ENCODE results near the gene LHX3. TPM values are rescaled to one million over a fixed set of nuclear protein-coding genes. Genes with fewer than 3 reads are reported as not detected.
A peak's percentile ranks its signal among the peaks of the same experiment; 100 is the strongest.

LHX3 gene
- total and polyA plus RNA-seq, 2 experiments from 2014 or later: not detected

GRCh38 chr9:136226680-136227407, 21.9 kb upstream of the LHX3 start:
- no peak overlapping the region for H3K27ac ChIP-seq
- no peaks in the 10 kb centered on the region for H3K9me3 ChIP-seq (ENCODE audit: low read depth)
- no peaks in the 10 kb centered on the region for H3K27me3 ChIP-seq
- TF ChIP-seq CTCF (IDR thresholded peaks at IDR 0.05; ENCODE audit: low read depth, low read length): no peak
- H3K4me3 ChIP-seq: no peak overlapping the region
- no peaks in the 10 kb centered on the region for H3K4me1 ChIP-seq (ENCODE audit: low read depth)
- no peaks in the 10 kb centered on the region for H3K36me3 ChIP-seq
- no peak for DNase-seq (ENCODE audit: low read depth in 1 of 2, low spot score in 1 of 2)

GRCh38 chr9:136225748-136226679, 21.1 kb upstream of the LHX3 start:
- Histone ChIP-seq H3K9me3 (ENCODE audit: low read depth) (no peaks in the 10 kb centered on the region), H3K4me3 (no peak overlapping the region), H3K36me3 (no peaks in the 10 kb centered on the region), H3K27ac (no peak overlapping the region), H3K27me3 (no peaks in the 10 kb centered on the region), H3K4me1 (ENCODE audit: low read depth) (no peaks in the 10 kb centered on the region)
- DNase-seq (ENCODE audit: low read depth in 1 of 2, low spot score in 1 of 2): peak; percentile 58 to 78
- TF ChIP-seq CTCF (IDR thresholded peaks at IDR 0.05; ENCODE audit: low read depth, low read length): peak; percentile 90

GRCh38 chr9:136225366-136225747, 20.4 kb upstream of the LHX3 start:
- no peak overlapping the region for H3K4me3 ChIP-seq

GRCh38 chr9:136223871-136224640, 19.1 kb upstream of the LHX3 start:
- Histone ChIP-seq H3K4me3 (no peak overlapping the region), H3K36me3 (no peaks in the 10 kb centered on the region), H3K9me3 (ENCODE audit: low read depth) (no peaks in the 10 kb centered on the region), H3K4me1 (ENCODE audit: low read depth) (no peaks in the 10 kb centered on the region), H3K27ac (no peak overlapping the region), H3K27me3 (no peaks in the 10 kb centered on the region)
- no peak for DNase-seq (ENCODE audit: low read depth in 1 of 2, low spot score in 1 of 2)
- no peak for TF ChIP-seq CTCF (IDR thresholded peaks at IDR 0.05; ENCODE audit: low read depth, low read length)

More at GRCh38 chr9:136225366-136225747, 20.4 kb upstream of the LHX3 start:
- DNase-seq (ENCODE audit: low read depth in 1 of 2, low spot score in 1 of 2): no peak
- no peak for TF ChIP-seq CTCF (IDR thresholded peaks at IDR 0.05; ENCODE audit: low read depth, low read length)
- H3K9me3 ChIP-seq (ENCODE audit: low read depth): no peaks in the 10 kb centered on the region
- no peaks in the 10 kb centered on the region for H3K4me1 ChIP-seq (ENCODE audit: low read depth)
- H3K27ac ChIP-seq: no peak overlapping the region
- no peaks in the 10 kb centered on the region for H3K27me3 ChIP-seq
- H3K36me3 ChIP-seq: no peaks in the 10 kb centered on the region

GRCh38 chr9:136222906-136223285, 18.0 kb upstream of the LHX3 start:
- no peak for DNase-seq (ENCODE audit: low read depth in 1 of 2, low spot score in 1 of 2)
- H3K9me3 ChIP-seq (ENCODE audit: low read depth): no peaks in the 10 kb centered on the region
- H3K36me3 ChIP-seq: no peaks in the 10 kb centered on the region
- no peak for TF ChIP-seq CTCF (IDR thresholded peaks at IDR 0.05; ENCODE audit: low read depth, low read length)
- no peaks in the 10 kb centered on the region for H3K27me3 ChIP-seq
- no peaks in the 10 kb centered on the region for H3K4me1 ChIP-seq (ENCODE audit: low read depth)
- no peak overlapping the region for H3K4me3 ChIP-seq
- no peak overlapping the region for H3K27ac ChIP-seq
